ENCODE data around the gene ASCC1.
A peak's percentile ranks its signal among the peaks of the same experiment; 100 is the strongest.

The ASCC1 gene

GRCh38 chr10:72096115-72097000 lies 119.7 kb downstream of the ASCC1 start:
- no peak for DNase-seq

- no peak for DNase-seq
Measured at GRCh38 chr10:72095195-72095594, 120.9 kb downstream of the ASCC1 start.

- no peak for DNase-seq
Measured at GRCh38 chr10:72094574-72094973, 121.5 kb downstream of the ASCC1 start.

DNA sequence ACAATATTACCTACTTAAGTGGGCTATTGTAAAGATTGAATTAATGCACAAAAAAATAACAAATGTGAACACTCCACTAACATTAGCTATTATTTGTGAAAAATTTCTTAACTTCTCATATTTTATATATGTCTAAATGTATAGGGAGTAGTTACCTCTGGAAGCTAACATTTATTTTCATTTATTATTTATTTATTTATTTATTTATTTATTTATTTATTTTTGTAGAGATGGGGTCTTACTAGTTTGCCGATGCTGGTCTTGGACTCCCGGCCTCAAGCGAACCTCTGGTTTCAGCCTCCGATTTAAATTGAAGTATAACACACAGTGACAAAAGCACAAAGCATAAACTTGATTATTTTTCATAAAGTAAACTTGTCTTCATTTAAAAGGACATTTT lies 122.6 kb downstream of the ASCC1 start:
- no peak for DNase-seq

DNA sequence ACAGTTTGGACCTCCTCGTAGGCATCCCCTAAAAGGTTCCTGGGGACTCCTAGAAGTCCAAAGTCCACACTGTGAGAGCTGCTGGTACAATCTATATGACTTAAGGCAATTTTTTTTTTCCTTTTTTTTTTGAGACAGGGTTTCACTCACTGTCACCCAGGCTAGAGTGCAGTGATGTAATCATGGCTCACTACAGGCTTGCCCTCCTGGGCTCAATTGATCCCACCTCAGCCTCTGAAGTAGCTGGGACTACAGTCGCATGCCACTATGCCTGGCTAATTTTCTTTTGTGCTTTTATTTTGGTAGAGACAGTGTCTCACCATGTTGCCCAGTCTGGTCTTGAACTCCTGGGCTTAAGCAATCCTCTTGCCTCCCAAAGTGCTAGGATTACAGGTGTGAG lies 123.1 kb downstream of the ASCC1 start:
- no peak for DNase-seq

DNA sequence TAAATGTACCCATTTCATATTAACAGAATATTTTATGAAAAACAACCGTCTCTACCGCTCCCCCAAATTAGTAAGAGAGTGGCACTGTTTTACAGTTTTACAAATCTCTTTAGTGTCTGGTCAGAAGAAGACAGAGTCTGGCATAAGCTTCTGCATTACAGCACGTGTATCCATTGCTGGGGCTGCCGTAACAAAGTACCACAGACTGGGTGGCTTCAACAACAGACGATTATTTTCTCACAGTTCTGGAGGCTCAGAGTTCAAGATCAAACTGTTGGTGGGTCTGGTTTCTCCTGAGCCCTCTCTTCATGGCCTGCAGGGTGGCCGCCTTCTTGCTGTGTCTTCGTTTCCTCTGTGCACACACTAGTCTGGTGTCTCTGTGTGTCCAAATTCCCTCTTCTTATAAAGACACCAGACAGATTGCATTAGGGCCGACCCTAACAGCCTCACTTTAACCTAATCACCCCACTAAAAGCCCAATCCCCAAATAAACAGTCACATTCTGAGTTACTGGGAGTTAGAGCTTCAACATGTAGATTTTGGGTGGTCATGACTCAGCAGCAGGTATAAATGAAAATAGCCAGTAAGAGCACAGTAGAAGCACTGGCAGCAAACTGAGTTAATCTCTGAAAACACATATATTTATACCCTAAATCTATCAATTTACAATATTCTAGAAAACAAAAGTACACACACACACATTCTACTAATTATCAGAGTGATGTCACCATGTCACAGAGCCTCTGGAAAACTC lies 123.7 kb downstream of the ASCC1 start:
- no peak for DNase-seq

- no peak for DNase-seq
Measured at GRCh38 chr10:72090326-72090725, 125.8 kb downstream of the ASCC1 start.

- DNase-seq: peak; percentile 73
Measured at GRCh38 chr10:72089618-72090017, 126.5 kb downstream of the ASCC1 start.

DNA sequence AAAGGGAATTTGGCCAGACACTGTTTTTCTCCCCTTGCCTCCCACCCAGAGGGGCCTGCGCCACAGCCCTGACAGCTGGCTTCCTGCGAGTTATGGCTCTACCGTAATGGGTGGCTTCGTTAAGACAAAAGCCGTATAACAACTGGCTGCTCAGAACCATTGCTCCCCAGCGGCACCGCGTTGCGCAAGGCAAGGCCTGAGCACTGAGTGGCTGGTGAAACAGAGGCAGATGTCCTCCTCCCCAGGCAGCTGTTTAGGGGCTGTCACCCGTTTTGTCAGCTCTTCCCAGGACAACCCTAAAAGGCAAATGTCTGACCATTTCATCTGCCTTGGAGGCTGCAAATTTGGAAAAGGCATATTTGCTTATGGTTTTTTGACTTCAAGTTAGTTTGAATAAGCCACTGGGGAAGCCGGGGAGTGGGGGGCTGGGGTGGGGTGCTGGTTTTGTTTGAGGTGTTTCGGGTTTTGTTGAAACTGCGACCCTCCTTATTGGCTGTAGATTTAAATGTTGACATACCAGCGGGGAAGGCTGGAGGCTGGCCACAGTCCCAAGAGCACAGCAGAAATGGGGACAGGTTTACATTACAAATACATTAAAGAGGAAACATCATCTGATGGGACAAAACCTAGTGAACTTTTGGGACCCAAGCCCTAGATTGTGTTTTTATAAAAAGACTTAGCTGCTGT lies 127.0 kb downstream of the ASCC1 start:
- peak; percentile 82 for DNase-seq

- peak; percentile 90 for DNase-seq
Measured at GRCh38 chr10:72087969-72088888, 127.8 kb downstream of the ASCC1 start, which contains the start of gene SPOCK2. SPOCK2 (minus strand) TSS chr10:72088551; CDS start chr10:72088328, 223 bp downstream.

- peak; percentile 84 for DNase-seq
Measured at GRCh38 chr10:72087392-72087968, 128.6 kb downstream of the ASCC1 start.

GRCh38 chr10:72086466-72087391 lies 129.3 kb downstream of the ASCC1 start:
- DNase-seq: peak; percentile 88

DNA sequence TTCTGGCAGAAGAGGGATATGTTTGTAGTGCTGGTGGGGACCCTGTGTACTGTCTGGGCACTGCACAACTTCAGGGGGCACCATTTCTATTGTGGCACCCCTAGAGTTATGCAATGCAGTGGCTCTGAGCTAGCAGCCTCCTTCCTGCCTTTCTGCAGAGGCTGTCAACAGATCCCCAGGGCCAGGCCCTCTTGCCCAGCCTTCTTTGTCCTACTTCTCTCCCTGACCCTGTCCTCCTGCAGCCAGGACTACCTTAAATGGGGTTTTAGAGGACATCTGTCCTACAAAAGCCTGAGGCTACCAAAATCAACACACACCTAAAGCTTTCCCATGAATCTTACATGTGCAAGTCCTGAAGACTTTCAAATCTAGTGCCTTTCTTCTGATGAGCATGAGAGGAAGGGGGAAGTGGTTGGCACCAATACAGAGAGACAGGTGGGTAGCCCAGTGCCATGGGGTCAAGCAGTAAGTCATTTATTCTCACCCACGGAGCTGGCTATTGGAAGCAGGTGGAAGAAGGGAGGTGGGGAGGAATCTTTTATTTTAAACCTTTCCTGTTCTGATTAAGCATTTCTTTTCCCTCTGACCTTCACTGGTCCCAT lies 130.1 kb downstream of the ASCC1 start:
- DNase-seq: peak; percentile 63

GRCh38 chr10:72085166-72085565 lies 130.9 kb downstream of the ASCC1 start:
- no peak for DNase-seq

- DNase-seq: peak; percentile 88
Measured at GRCh38 chr10:72083790-72084459, 132.2 kb downstream of the ASCC1 start.

GRCh38 chr10:72082856-72083789 lies 133.0 kb downstream of the ASCC1 start:
- DNase-seq: no peak

GRCh38 chr10:72081772-72082590 lies 134.1 kb downstream of the ASCC1 start:
- peak; percentile 62 for DNase-seq

DNA sequence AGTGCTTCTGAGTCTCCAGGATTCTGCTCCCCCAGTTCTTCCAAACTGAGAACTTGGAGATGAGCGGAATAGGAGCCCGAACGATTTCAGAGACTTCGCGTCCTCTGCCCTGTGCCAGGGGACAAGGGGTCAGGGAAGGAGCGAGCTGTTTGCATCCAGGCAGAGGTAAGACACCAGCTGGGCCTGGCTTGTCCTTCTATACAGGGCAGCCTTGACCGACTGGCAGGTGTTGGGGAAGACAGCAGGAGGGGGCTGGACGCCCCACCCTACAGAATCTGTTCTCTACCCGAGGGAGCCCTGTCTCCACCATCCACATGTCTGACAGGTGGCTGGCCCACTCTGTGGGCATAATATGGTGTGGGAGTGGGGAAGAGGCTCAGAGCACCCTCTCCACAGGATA lies 134.9 kb downstream of the ASCC1 start:
- DNase-seq: peak; percentile 61

Data from activated effector memory CD4-positive, alpha-beta T cell treated with anti-CD3 and anti-CD28 coated beads, Interleukin-2, amount 50 U/mL, for 16 hours (primary cell).